GM19351 (cell line): ENCODE results near the gene SLC8A2.

Experiments
- ATAC-seq: cut with Tn5 transposase; IDR thresholded peaks from one replicate; pipeline ENCODE4 v1.9.1; 2021; ENCODE audit warnings: mild to moderate bottlenecking, moderate library complexity; ENCODE audit not compliant: unreplicated experiment

SLC8A2 gene

GRCh38 chr19:47461876-47462275 is 9.8 kb downstream of the SLC8A2 start:
- no peak for ATAC-seq

GRCh38 chr19:47459477-47459876 is 12.2 kb downstream of the SLC8A2 start:
- ATAC-seq: no peak

- no peak for ATAC-seq
Observed at GRCh38 chr19:47458672-47459071, 13.0 kb downstream of the SLC8A2 start.

- no peak for ATAC-seq
Observed at GRCh38 chr19:47456721-47457474, 14.8 kb downstream of the SLC8A2 start.

GRCh38 chr19:47450478-47450877 is 21.2 kb downstream of the SLC8A2 start:
- ATAC-seq: no peak

GRCh38 chr19:47448360-47448727 is 23.3 kb downstream of the SLC8A2 start:
- ATAC-seq: no peak

GRCh38 chr19:47447470-47448359 is 24.0 kb downstream of the SLC8A2 start:
- no peak for ATAC-seq

- no peak for ATAC-seq
Observed at GRCh38 chr19:47446534-47447469, 24.9 kb downstream of the SLC8A2 start.

- no peak for ATAC-seq
Observed at GRCh38 chr19:47445937-47446402, 25.7 kb downstream of the SLC8A2 start.

GRCh38 chr19:47445527-47445926 is 26.2 kb downstream of the SLC8A2 start:
- no peak for ATAC-seq

GRCh38 chr19:47444388-47444821 is 27.3 kb downstream of the SLC8A2 start:
- ATAC-seq: no peak

- ATAC-seq: no peak
Observed at GRCh38 chr19:47443331-47443730, 28.4 kb downstream of the SLC8A2 start.

- no peak for ATAC-seq
Observed at GRCh38 chr19:47438793-47439220, 32.9 kb downstream of the SLC8A2 start.

GRCh38 chr19:47437500-47437899 is 34.2 kb downstream of the SLC8A2 start:
- ATAC-seq: no peak

GRCh38 chr19:47436712-47437401 is 34.8 kb downstream of the SLC8A2 start:
- ATAC-seq: no peak

GRCh38 chr19:47435883-47436417 is 35.7 kb downstream of the SLC8A2 start:
- no peak for ATAC-seq

GRCh38 chr19:47435196-47435595 is 36.5 kb downstream of the SLC8A2 start:
- ATAC-seq: peak; percentile 45

GRCh38 chr19:47434088-47434487 is 37.6 kb downstream of the SLC8A2 start:
- no peak for ATAC-seq

GRCh38 chr19:47433121-47433520 is 38.6 kb downstream of the SLC8A2 start:
- no peak for ATAC-seq

- no peak for ATAC-seq
Observed at GRCh38 chr19:47432499-47432898, 39.2 kb downstream of the SLC8A2 start.
